NOMO-1 treated with DMSO at 0.1 percent for 48 hours (cell line): ENCODE results near the gene TMEM179B.
"Not testable (repeated sequence)": the region's sequence is repeated elsewhere in the genome, so short reads cannot be mapped to it uniquely, and the experiment has no call there.

Source experiments
- DNase-seq: peaks from one replicate; lab custom pipeline; 2025; ENCODE audit not compliant: unreplicated experiment; lab: John Stamatoyannopoulos, UW

Gene TMEM179B

GRCh38 chr11:62787005-62787759 lies at the start of gene TMEM179B:
TMEM179B (plus strand) TSS chr11:62787402; CDS start chr11:62787432, 30 bp downstream.
- DNase-seq, result peak; percentile 98

- DNase-seq, result no peak
Measured at GRCh38 chr11:62747475-62748160, 39.6 kb upstream of the TMEM179B start.

- DNase-seq, result not testable (repeated sequence)
Measured at GRCh38 chr11:62749931-62750330, 37.3 kb upstream of the TMEM179B start.

- DNase-seq, result no peak
Measured at GRCh38 chr11:62752177-62752785, 34.9 kb upstream of the TMEM179B start.

- DNase-seq, result no peak
Measured at GRCh38 chr11:62752994-62753735, 34.0 kb upstream of the TMEM179B start.

- DNase-seq, result peak; percentile 100
Measured at GRCh38 chr11:62753736-62754603, 33.2 kb upstream of the TMEM179B start, which contains the start of gene ZBTB3. ZBTB3 (minus strand) TSS chr11:62754160; CDS start chr11:62753664, 496 bp downstream.

GRCh38 chr11:62755086-62755615 lies 32.1 kb upstream of the TMEM179B start:
- no peak for DNase-seq

- no peak for DNase-seq
Measured at GRCh38 chr11:62757846-62758788, 29.1 kb upstream of the TMEM179B start.

- not testable (repeated sequence) for DNase-seq
Measured at GRCh38 chr11:62760867-62761227, 26.4 kb upstream of the TMEM179B start.

GRCh38 chr11:62770778-62771143 lies 16.4 kb upstream of the TMEM179B start:
- DNase-seq, result peak; percentile 47

- DNase-seq, result peak; percentile 90
Measured at GRCh38 chr11:62771144-62772021, 15.8 kb upstream of the TMEM179B start, which contains the start of gene TAF6L. TAF6L (plus strand) TSS chr11:62771396; CDS start chr11:62775784, 4,388 bp downstream.

GRCh38 chr11:62774407-62774806 lies 12.8 kb upstream of the TMEM179B start:
- no peak for DNase-seq

- DNase-seq, result no peak
Measured at GRCh38 chr11:62775646-62776045, 11.6 kb upstream of the TMEM179B start.

- DNase-seq, result no peak
Measured at GRCh38 chr11:62777389-62777788, 9.8 kb upstream of the TMEM179B start.

GRCh38 chr11:62778441-62778840 lies 8.8 kb upstream of the TMEM179B start:
- DNase-seq, result no peak

- DNase-seq, result no peak
Measured at GRCh38 chr11:62782753-62783152, 4.4 kb upstream of the TMEM179B start.

- DNase-seq, result peak; percentile 82
Measured at GRCh38 chr11:62786318-62787004, 741 bp upstream of the TMEM179B start.
